GM15510 (cell line): ENCODE results near the gene APOL4.

Experiments
- POLR2A ChIP-seq: IDR thresholded peaks from 3 replicates; pipeline ENCODE4 v1.6.1; 2011; ENCODE audit warnings: borderline replicate concordance; ENCODE audit not compliant: insufficient read length; ENCODE audit errors: extremely low read depth

The APOL4 gene

DNA sequence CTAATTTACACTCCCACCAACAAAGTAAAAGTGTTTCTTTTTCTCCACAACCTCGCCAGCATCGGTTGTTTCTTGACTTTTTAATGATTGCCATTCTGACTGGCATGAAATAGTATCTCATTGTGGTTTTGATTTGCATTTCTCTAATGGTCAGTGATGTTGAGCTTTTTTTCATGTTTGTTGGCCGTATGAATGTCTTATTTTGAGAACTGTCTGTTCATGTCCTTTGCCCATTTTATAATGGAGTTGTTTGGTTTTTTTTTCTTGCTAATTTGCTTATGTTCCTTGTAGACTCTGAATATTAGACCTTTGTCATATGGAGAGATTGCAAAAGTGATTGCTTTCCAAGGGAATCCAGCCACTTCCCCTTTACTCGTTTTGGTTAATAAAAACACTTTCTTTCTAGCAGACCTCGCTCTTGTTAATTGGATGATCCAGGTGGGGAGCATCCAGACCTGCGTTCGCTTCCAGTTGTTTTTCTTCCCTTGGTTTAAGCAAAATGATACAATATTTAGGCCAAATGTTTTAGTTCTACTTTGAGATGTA lies 17.1 kb upstream of the APOL4 start:
- no peak for TF ChIP-seq POLR2A

DNA sequence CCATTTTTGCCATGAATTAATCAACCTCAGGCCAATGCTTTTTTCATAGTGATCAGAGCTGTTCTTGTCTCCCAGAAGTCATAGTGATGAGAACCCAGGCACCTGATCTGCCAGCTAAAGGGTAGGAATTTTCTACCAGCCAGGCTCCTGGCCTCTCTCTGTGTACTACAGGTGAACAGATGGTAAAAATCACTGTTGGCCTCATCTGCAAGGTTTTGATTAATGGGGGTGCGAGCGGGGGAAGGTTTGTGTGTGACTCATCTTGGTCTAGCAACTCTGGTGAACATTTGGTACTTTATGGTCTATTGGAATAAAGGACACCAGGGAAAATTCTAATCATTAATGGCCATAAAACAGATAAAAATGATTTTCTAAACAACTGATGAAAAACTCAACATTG lies 14.4 kb upstream of the APOL4 start:
- no peak for TF ChIP-seq POLR2A

DNA sequence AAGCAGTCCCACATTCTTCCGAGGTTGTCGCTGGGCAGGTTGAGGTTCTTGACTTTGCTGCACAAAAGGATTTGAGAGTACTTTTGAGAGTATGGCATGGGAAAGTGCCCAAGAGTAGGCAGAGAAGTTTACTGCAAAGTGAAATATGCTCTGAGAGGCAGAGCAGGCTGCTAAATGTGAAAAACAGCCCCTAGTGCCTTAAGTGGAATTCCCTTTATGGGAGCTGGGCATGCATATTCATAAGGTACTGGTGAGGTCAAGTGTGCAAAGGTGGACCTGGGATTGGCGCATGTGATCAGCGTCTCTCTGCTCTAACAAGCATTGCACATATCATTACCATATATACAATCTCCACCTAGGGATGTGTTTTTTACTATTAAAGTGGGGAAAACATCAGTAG lies 12.0 kb upstream of the APOL4 start:
- TF ChIP-seq POLR2A = no peak

DNA sequence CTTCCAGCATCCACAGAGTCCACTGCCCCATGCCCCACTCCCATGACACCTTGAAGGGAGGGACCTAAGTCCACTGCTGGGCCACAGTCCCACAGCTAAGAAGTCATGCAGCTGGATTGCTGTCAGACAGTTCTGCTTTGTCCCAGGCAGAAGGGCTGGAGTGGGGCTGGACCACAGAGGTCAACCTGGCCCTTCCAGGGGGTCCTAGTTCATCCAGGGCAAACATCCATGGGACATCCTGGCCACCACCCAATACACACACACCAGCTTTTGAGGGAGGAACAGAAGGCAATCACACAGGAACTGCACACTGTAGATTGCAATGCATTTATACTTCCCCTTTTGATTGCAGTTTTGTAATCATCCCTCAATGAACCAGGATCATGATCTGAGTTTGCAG lies 11.3 kb upstream of the APOL4 start:
- no peak for TF ChIP-seq POLR2A

DNA sequence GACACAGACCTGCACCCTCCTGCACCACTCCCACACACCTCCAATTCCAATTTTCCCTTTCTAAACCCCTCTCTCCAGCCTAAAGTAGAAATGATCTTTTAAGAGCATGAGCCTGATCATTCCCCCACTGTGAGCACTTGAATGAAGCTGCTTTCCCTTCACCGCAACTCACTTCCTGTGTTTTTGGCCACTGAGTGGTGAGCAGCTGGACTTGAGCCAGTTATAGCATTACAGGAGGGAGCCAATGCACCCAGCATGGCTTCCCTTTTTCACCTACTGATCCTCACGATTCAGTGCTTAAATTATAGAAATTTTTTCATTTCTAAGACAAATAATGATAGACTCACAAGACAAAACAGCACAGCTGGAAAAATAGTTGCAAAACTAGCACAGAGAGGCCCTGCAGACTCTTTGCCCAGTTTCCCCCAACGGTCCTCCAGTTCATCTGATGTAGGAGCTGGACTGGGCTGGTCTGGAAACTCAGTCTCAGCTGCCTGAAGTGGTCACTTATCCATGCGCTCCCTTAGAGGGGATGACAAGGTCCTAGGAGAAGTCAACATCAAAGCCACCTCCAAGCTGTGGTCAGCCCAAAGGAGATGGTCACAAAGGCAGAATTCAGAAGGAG lies 9.7 kb upstream of the APOL4 start:
- TF ChIP-seq POLR2A = no peak

DNA sequence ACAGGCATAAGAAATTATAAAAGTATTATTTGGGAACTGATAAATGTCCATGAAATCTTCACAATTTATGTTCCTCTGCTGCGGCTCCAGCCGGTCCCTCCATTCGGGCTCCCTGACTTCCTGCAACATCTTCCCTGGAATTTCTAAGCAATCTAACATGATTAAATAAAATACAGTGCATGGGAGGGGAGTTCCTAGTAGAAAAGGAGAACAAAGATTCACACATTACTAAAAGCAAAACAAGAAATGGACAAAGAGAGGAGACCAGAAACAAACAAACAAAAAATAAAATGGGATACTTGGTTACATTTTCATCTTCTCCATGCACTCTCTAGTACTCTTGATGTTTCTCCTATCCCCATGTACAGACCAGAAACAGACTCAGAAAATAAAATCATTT lies 8.6 kb upstream of the APOL4 start:
- no peak for TF ChIP-seq POLR2A

DNA sequence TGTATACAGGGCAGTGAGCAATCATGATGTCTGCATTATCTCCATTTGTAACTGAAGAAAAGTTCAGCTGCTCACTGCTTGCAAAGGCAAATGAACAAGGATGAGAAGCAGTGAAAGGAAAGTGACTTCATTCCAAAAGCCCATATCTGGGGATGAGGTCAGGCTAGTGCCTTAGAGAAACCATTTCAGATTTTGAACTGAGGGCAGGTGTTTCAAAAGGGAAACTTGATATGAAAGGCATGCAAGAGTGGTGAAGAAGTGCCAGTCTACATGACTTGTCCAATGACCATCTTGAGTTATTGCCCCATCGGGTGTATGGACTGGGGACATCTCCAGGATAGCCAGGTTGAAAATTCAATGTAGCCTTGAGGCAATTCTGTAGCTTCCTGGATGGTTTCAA lies 7.3 kb upstream of the APOL4 start:
- TF ChIP-seq POLR2A = no peak

DNA sequence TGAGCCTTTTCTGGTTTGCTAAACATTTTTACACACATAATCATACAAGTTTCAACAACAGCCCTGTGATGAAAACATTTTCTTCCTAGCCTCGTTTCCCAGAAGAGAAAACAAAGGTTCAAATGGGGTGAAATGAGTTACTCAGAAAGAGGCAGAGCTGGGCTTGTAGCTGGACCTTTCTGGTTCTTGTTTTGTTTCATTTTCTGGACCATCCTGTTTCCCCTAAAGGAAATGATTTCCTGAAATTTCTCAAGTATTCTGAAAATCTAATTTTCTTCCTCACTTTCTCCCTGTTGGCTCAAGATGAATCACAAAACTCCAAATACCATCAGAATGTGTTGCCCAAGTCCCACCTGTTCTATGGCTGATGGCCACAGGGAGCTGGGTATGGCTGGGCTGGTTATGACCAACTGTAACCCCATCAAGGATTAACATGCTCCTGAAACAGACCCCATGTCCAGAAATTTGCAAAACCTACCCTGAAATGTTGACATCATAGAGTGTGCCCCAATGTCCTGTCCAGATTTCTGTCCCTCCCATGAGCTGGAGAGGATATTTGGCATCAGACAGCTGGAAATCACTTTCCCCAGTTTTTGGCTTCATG lies 6.7 kb upstream of the APOL4 start:
- no peak for TF ChIP-seq POLR2A

DNA sequence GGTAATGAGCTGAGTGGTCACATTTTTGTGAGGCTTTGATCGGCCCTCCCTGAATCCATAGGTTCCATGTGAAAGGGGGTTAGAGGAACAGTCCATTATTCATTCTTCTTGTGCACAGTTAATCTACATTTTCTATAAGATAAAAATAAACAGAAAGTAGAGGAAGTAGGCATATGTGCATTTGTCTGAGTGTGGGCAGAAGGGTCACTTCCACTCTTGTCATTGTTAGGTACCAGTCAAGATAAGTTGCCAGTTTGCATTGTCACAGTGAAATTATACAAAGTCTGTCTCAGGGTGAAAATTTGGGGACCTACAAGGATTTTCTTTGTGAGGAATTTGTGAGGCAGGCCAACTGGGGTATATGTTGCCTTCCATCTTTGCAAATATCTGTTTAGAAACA lies 4.6 kb upstream of the APOL4 start:
- no peak for TF ChIP-seq POLR2A

DNA sequence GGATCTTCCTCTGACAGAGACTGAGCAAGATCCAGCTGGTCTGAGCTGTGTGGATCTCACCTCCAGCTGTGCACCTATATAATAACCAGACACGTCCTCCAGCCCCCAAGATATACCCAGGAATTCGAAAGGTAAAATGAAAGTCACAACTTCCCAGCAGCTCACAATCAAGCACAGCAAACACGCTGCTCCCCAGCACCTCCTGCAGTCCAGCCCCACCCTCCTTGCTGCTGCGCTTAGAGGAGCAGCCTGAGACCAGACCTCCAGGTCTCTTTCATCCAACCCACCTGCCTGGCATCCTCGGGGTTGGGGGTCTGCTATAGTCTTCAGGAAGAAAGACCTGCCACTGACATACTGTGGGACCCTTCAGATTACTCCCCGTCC lies 3.0 kb upstream of the APOL4 start:
- TF ChIP-seq POLR2A = no peak

DNA sequence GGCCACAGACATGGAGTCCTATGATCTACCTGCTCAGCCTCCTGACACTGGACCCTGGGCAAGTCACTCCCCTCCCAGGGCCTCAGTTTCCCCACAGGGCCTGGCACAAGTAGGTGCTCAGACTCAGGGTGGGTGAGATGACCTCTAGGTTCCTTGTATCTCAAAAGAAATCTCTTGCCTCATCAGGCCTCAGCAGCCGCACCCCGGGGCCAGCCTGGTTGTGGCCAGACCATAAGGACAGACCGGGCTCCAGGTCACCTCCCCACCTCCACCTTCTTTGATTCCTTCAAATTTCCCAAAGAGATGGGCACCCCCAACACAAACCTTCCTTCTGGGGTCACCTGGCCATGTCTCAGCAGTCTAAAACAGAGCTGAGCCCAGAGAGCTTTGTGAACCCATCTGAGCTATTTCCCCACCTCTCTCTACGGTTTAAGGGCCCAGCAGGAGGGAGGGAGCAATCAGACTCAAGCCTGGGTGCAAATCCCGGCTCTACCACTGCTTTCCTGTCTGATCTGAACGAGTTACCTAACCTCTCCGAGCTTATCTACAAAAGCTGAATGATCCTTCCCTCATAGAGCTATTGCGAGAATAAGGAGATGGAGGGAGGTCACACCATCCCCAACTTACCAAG lies 2.5 kb upstream of the APOL4 start:
- TF ChIP-seq POLR2A = no peak

DNA sequence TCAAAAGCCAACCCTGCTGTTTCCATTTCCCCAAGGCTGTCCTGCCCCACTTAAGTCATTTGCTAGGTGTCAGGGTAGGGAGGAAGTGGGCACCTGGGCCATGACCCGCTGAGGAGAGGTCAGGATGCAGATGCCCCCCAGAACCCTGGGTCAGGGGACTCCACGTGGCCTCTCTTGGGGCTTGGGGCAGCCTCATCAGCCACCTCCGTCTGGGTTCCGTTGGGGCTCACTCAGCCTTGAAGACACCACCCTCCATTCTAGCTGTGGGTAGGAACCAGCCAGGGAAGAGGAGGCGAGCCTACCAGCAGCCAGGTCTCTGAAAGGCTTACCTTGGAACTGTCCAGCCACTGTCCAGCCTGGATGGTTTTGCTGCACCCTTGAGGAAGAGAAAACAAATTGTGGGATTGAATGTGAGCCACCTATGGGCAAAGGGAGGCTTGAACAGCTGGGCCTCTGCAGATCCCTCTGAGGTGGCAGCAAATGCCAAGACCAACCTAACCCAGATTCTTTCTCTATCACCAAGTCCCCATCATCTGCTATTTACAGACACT lies 2.5 kb downstream of the APOL4 start:
- TF ChIP-seq POLR2A = no peak

DNA sequence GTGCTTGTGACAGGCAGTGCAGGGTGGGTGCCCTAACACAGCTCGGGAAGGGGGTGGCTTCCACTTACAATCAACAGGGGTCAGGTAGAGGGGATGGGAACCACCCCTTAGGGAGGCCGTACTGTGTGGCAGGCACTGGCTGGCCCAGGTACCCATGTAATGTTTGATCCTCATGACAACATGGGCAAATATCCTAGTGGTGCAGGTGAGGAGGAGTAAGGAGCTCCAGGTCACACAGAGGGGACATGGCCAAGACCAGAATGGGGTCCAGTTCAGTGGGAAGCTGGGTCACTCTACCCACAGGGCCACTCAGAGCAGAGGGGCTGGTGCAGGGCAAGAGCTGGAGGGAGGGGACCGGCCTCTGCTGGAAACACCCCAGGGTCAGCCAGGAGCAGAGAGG lies 3.1 kb downstream of the APOL4 start:
- TF ChIP-seq POLR2A = no peak

DNA sequence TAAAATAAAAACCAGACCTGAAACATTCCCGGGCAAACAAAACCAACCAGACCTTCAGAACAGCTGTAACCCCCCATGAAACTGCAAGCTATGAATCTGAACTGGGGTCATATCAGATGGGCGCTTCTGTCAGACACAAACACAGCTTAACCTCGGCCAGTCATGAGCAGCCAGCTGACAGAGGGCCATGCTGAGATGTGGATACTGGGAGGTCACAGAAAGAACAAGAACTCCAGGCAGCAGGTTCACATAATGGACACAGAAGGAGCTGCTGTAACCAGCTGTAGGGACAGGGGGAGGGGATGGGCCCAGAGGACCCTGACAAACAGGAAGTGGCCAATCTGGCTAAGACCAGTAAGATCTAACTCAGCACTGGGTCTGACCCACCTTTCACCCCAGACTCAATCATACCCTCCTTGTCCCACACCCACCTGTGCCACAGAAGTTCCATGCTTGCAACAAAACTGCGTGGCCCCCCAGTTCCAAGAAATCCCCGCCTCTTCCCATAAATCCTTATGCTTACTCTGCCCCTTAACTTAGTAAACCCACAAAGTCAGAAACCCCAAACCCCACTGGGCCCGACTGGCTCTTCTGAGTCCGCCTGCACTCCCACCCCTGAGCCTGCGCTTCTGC lies 4.0 kb downstream of the APOL4 start:
- TF ChIP-seq POLR2A = no peak

DNA sequence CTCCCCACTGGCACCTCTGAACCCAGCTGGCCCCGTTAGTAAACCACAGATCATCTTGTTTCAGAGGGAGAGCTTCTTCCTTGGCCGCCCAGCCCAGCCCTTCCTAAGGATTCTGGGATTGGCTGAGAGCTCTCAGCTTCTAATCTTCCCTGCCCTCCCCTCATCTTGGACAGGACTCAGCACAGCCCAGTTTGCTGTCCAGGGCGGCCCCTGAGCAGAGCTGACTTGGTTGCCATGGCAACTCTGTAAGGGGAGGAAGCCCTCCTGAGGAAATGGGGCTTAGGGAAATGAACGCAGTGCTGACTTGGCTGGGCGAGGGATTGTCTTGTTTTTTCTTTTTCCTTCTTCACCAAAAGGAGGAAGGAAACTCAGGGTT lies 4.6 kb downstream of the APOL4 start:
- TF ChIP-seq POLR2A = no peak
